SU-DHL-6 (cell line): ENCODE measurements around the gene TMEM121B.

ENCODE experiments used
- H2AFZ ChIP-seq: fragments of 200-600 bp; sonication (generic); 2 replicates; pipeline ENCODE4 v1.6.1; 2014; ENCODE audit warnings: low read depth, mild to moderate bottlenecking, moderate library complexity, mixed read lengths, antibody characterized with exemption, low read length; ENCODE audit not compliant: severe bottlenecking
- H3F3A ChIP-seq: fragments of 200-600 bp; shearing (Covaris generic); 2 replicates; pipeline ENCODE4 v1.6.0; 2016; ENCODE audit warnings: antibody characterized with exemption, mild to moderate bottlenecking; ENCODE audit not compliant: insufficient read depth
- H3K27ac ChIP-seq: fragments of 200-600 bp; sonication (generic); 2 replicates; pipeline ENCODE4 v1.5.1; 2016; ENCODE audit warnings: low read depth, mild to moderate bottlenecking, low read length, moderate library complexity, mixed read lengths
- H3K27me3 ChIP-seq: fragments of 200-600 bp; sonication (generic), shearing (Covaris generic); 2 replicates; pipeline ENCODE4 v1.6.0; 2014; ENCODE audit warnings: mild to moderate bottlenecking, low read length
- H3K36me3 ChIP-seq: fragments of 200-600 bp; sonication (generic); 2 replicates; pipeline ENCODE4 v1.6.1; 2014; ENCODE audit warnings: mild to moderate bottlenecking, low read length, mixed read lengths
- H3K4me2 ChIP-seq: fragments of 300-600, 200-600 bp; shearing (Covaris generic), sonication (generic); 2 replicates; pipeline ENCODE4 v1.6.0; 2014; ENCODE audit warnings: low read length, low read depth, mild to moderate bottlenecking; ENCODE audit not compliant: poor library complexity, severe bottlenecking
- H3K4me3 ChIP-seq: fragments of 200-600 bp; sonication (generic); 2 replicates; pipeline ENCODE4 v1.5.1; 2014; ENCODE audit warnings: antibody characterized with exemption, low read length, mild to moderate bottlenecking, mixed read lengths; ENCODE audit not compliant: insufficient read depth, poor library complexity, severe bottlenecking
- H3K79me2 ChIP-seq: fragments of 200-600 bp; sonication (generic); 2 replicates; pipeline ENCODE4 v1.6.1; 2014; ENCODE audit warnings: mild to moderate bottlenecking, low read length, moderate library complexity; ENCODE audit not compliant: insufficient read depth
- H3K9ac ChIP-seq: fragments of 200-600 bp; sonication (generic); 2 replicates; pipeline ENCODE4 v1.7.0; 2014; ENCODE audit warnings: mild to moderate bottlenecking, low read length
- H3K9me2 ChIP-seq: fragments of 200-600 bp; sonication (generic); replicated peaks from 2 replicates; pipeline ENCODE4 v1.6.1; 2014; ENCODE audit warnings: low read length; ENCODE audit not compliant: insufficient read depth
- H3K9me3 ChIP-seq: fragments of 200-600 bp; sonication (generic); 2 replicates; pipeline ENCODE4 v1.6.1; 2014; ENCODE audit warnings: low read length, mixed read lengths; ENCODE audit not compliant: insufficient read depth
- H4K20me1 ChIP-seq: fragments of 200-600 bp; sonication (generic); 2 replicates; pipeline ENCODE4 v1.6.1; 2014; ENCODE audit warnings: low read depth, mild to moderate bottlenecking, antibody characterized with exemption, low read length, moderate library complexity, mixed read lengths
- CTCF ChIP-seq: fragments of 200-600 bp; sonication (generic); IDR thresholded peaks from one replicate; pipeline ENCODE4 v1.5.1; 2017; ENCODE audit warnings: antibody characterized with exemption, mild to moderate bottlenecking, low read length, moderate library complexity; ENCODE audit not compliant: insufficient read depth, poor library complexity, severe bottlenecking
- EZH2phosphoT487 ChIP-seq: fragments of 200-600 bp; sonication (generic), shearing (Covaris generic); conservative IDR thresholded peaks from 2 replicates; pipeline ENCODE4 v1.6.1; 2018; ENCODE audit warnings: mild to moderate bottlenecking, antibody characterized with exemption, low read length, moderate library complexity, mixed read lengths

Gene TMEM121B

DNA sequence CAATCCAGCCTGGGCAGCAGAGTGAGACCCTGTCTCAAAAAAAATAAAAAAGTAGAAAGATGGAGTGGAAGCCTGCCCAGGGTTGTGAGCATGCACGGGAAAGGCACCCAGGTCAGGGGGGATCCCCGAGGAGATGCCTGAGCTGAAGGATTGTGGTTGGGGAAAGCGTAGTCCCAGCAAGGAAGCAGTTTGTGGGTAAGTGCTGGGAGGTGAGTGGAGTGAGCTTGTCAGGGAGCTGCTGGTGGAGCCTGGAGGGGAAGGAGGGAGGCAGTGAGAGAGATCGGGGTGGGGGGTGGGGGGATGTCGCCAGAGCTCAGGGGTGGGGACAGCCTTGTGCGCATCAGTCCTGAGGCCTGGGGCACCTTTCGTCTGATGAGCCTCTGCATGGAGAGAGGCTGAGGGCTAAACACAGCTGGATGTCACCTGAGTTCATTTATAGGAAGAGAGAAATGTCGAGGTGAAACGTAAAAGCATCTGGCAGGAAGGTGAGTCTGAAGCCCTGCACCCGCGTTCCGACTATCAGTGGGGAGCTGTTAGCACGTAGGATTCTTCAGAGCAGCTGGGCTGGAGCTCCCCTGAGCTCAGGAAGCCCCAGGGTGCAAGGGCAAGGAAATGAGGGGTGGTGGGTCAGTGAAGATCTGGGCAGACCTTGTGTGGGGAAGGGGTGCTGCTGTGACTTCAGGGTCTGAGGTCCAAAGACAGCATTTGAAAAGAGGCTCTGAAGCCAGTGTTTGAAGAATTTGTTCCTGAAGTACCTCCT lies 10.2 kb downstream of the TMEM121B start:
- Histone ChIP-seq H3K4me2 (no peak overlapping the region), H3K9me3 (no peaks in the 10 kb centered on the region), H2AFZ (no peak overlapping the region), H3K79me2 (no peaks in the 10 kb centered on the region), H3K4me3 (no peak overlapping the region), H3K27ac (no peak overlapping the region), H3K9me2 (no peaks in the 10 kb centered on the region), H3F3A (no peaks in the 10 kb centered on the region), H3K27me3 (no peaks in the 10 kb centered on the region), H4K20me1 (no peaks in the 10 kb centered on the region), H3K9ac (no peak overlapping the region), H3K36me3 (no peaks in the 10 kb centered on the region)
- TF ChIP-seq CTCF (no peak), EZH2phosphoT487 (no peak)

DNA sequence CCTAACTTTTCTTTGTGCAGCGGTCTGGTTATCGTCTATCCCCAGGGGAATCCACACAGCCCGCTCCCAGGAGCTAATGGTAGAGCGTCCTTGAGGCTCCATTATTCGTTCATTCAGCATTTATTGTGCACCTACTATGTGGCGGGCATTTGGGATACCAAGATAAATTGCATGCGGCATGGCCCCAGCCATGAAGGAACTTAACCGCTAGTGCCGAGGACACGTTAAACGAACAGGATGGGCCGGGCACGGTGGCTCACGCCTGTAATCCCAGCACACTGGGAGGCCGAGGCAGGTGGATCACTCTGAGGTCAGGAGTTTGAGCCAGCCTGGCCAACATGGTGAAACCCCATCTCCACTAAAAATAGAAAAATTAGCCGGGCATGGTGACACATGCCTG lies 11.2 kb downstream of the TMEM121B start:
- H3K36me3 ChIP-seq = no peaks in the 10 kb centered on the region
- no peaks in the 10 kb centered on the region for H3K9me3 ChIP-seq
- H3F3A ChIP-seq = no peaks in the 10 kb centered on the region
- no peak overlapping the region for H3K4me2 ChIP-seq
- TF ChIP-seq CTCF = no peak
- no peak for TF ChIP-seq EZH2phosphoT487
- no peaks in the 10 kb centered on the region for H3K27me3 ChIP-seq
- no peaks in the 10 kb centered on the region for H4K20me1 ChIP-seq
- H3K9ac ChIP-seq = no peak overlapping the region
- no peak overlapping the region for H3K27ac ChIP-seq
- no peak overlapping the region for H3K4me3 ChIP-seq
- no peaks in the 10 kb centered on the region for H3K9me2 ChIP-seq
- H3K79me2 ChIP-seq = no peaks in the 10 kb centered on the region
- H2AFZ ChIP-seq = no peak overlapping the region

GRCh38 chr22:17109113-17109865 lies 11.9 kb downstream of the TMEM121B start:
- H3K9me2 ChIP-seq = no peaks in the 10 kb centered on the region
- no peak for TF ChIP-seq EZH2phosphoT487
- TF ChIP-seq CTCF = no peak
- H3K79me2 ChIP-seq = no peaks in the 10 kb centered on the region
- no peaks in the 10 kb centered on the region for H4K20me1 ChIP-seq
- no peaks in the 10 kb centered on the region for H3K9me3 ChIP-seq
- no peak overlapping the region for H3K9ac ChIP-seq
- no peak overlapping the region for H3K27ac ChIP-seq
- no peaks in the 10 kb centered on the region for H3K27me3 ChIP-seq
- no peak overlapping the region for H2AFZ ChIP-seq
- H3F3A ChIP-seq = no peaks in the 10 kb centered on the region
- no peak overlapping the region for H3K4me3 ChIP-seq
- no peak overlapping the region for H3K4me2 ChIP-seq
- no peaks in the 10 kb centered on the region for H3K36me3 ChIP-seq
